Measurements from ENCODE around the gene PTOV1. TPM values are rescaled to one million over a fixed set of nuclear protein-coding genes. Genes with fewer than 3 reads are reported as not detected.
A peak's percentile ranks its signal among the peaks of the same experiment; 100 is the strongest.

PTOV1 gene
- total and polyA plus RNA-seq, 10 of the 15 experiments (the other 5 are each of a cell fraction or from before 2014, with no cell fraction given), result 3.2 to 83.5 (median 22.3) TPM

- POLR2A ChIA-PET, result interaction anchor here (0.6 to 1.3 kb wide), 4 partner anchors 15 to 44 kb away, joined by 3 to 4 read pairs (median 3); partner anchors contain the start of gene MED25
- no peak for DNase-seq (ENCODE audit: low read depth, low spot score)
- Histone ChIP-seq H3K36me3 (ENCODE audit: control insufficient read depth in 2 of 2, insufficient read depth in 2 of 2, low read length in 1 of 2) (peaks cover 0 to 11% of the 10 kb centered on the region in 2 experiments; a peak in 2 of 4 replicates), H3K79me2 (ENCODE audit: control insufficient read depth, insufficient read depth, low read length) (peaks cover 6% of the 10 kb centered on the region), H3K4me3 (no peak overlapping the region), H3K27ac (ENCODE audit: control insufficient read depth, insufficient read depth) (no peak overlapping the region), H3K4me2 (ENCODE audit: control insufficient read depth, insufficient read depth) (no peak overlapping the region), H4K20me1 (ENCODE audit: control insufficient read depth, insufficient read depth) (no peaks in the 10 kb centered on the region), H2AFZ (ENCODE audit: control insufficient read depth, low read depth, low read length) (no peak overlapping the region), H3K4me1 (ENCODE audit: control insufficient read depth, insufficient read depth, low read length) (peaks cover 18% of the 10 kb centered on the region), H3K9me3 (replicated peaks; ENCODE audit: control insufficient read depth, insufficient read depth, low read length) (peaks cover 4% of the 10 kb centered on the region; the same call in 2 of the 3 replicates), H3K9ac (ENCODE audit: control insufficient read depth, insufficient read depth, low read length) (no peak overlapping the region), H3K27me3 (replicated peaks in 1 of 2; ENCODE audit: control insufficient read depth in 2 of 2, insufficient read depth in 2 of 2, low read length in 1 of 2) (no peaks in the 10 kb centered on the region)
- SMC1A ChIA-PET (ENCODE audit: uncharacterized antibody, unreplicated experiment), result interaction anchor here (1.1 kb wide), 1 partner anchor 87 kb away, joined by 3 read pairs; no protein-coding TSS in a partner anchor
- BruUV-seq (replicated peaks), result no TSS peak
- RAD21 ChIA-PET (ENCODE audit: unreplicated experiment), result no interaction called here
- TF ChIP-seq MLLT1 (IDR thresholded peaks at IDR 0.05) (no peak), BRCA1 (IDR thresholded peaks at IDR 0.05; ENCODE audit: low read depth, low read length) (no peak), STAT1 (conservative IDR thresholded peaks at IDR 0.05) (no peak), RELA (IDR thresholded peaks at IDR 0.05; ENCODE audit: borderline replicate concordance, partially characterized antibody) (no peak), BHLHE40 (IDR thresholded peaks at IDR 0.05; ENCODE audit: borderline replicate concordance in 1 of 2, low read depth in 2 of 2, low read length in 1 of 2) (no peak), TCF12 (IDR thresholded peaks at IDR 0.05; ENCODE audit: low read depth, low read length) (0 out of 2 replicates have a peak, but pooled peaks have one; percentile 30), SMC3 (IDR thresholded peaks at IDR 0.05; ENCODE audit: borderline replicate concordance, low read length) (no peak), HSF1 (IDR thresholded peaks at IDR 0.05; ENCODE audit: low read depth, low read length) (no peak)
- TF ChIP-seq, protein P1, sequence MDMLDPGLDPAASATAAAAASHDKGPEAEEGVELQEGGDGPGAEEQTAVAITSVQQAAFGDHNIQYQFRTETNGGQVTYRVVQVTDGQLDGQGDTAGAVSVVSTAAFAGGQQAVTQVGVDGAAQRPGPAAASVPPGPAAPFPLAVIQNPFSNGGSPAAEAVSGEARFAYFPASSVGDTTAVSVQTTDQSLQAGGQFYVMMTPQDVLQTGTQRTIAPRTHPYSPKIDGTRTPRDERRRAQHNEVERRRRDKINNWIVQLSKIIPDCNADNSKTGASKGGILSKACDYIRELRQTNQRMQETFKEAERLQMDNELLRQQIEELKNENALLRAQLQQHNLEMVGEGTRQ (IDR thresholded peaks at IDR 0.05; ENCODE audit: borderline replicate concordance, low read depth, low read length), result no peak
- intact Hi-C loops (cut with micrococcal nuclease; ENCODE audit: unreplicated experiment), result no loop called here
- ATAC-seq, result no peak
- 36% methylated on average over 10 of the region's 10 CpGs for WGBS (ENCODE audit: insufficient coverage, insufficient replicate concordance, low lambda C conversion rate, missing lambda C conversion rate)
- in situ Hi-C loops (cut with MboI), result no loop called here
- FAIRE-seq, result no peak
- CTCF ChIA-PET, result interaction anchor here (0.6 to 1.6 kb wide), 3 partner anchors 9 to 56 kb away, joined by 3 to 6 read pairs (median 3); no protein-coding TSS in a partner anchor
Observed at GRCh38 chr19:49853852-49854377, 3.0 kb downstream of the PTOV1 start.

All from GM12878 (cell line).